Smooth muscle cell (in vitro differentiated cells): ENCODE results near the gene DCBLD2. TPM values are rescaled to one million over a fixed set of nuclear protein-coding genes. Genes with fewer than 3 reads are reported as not detected.

Source experiments
- DNase-seq: peaks from one replicate; lab custom pipeline; 2025; ENCODE audit not compliant: unreplicated experiment; lab: John Stamatoyannopoulos, UW
- H2AFZ ChIP-seq: fragments of 200-600 bp; sonication (generic); 2 replicates; pipeline ENCODE4 v1.6.0; 2016; ENCODE audit warnings: antibody characterized with exemption, low read depth, mild to moderate bottlenecking
- H3F3A ChIP-seq: fragments of 200-600 bp; sonication (generic); 2 replicates; pipeline ENCODE4 v1.6.0; 2017; ENCODE audit warnings: antibody characterized with exemption, low read depth
- H3K27ac ChIP-seq: fragments of 200-600 bp; sonication (generic); 2 replicates; pipeline ENCODE4 v1.5.1; 2016; ENCODE audit warnings: low read depth, mild to moderate bottlenecking
- H3K27me3 ChIP-seq: fragments of 200-600 bp; sonication (generic); 2 replicates; pipeline ENCODE4 v1.6.1; 2016; ENCODE audit warnings: low read depth, mild to moderate bottlenecking
- H3K36me3 ChIP-seq: fragments of 200-600 bp; sonication (generic); 2 replicates; pipeline ENCODE4 v1.5.1; 2016; ENCODE audit warnings: low read depth
- H3K4me1 ChIP-seq: fragments of 200-600 bp; sonication (generic); 2 replicates; pipeline ENCODE4 v1.5.1; 2016; ENCODE audit warnings: low read depth
- H3K4me2 ChIP-seq: fragments of 200-600 bp; sonication (generic); 2 replicates; pipeline ENCODE4 v1.6.0; 2016; ENCODE audit warnings: mild to moderate bottlenecking
- H3K4me3 ChIP-seq: fragments of 200-600 bp; sonication (generic); 2 replicates; pipeline ENCODE4 v1.5.1; 2016; ENCODE audit warnings: mild to moderate bottlenecking
- H3K79me2 ChIP-seq: fragments of 200-600 bp; sonication (generic); 2 replicates; pipeline ENCODE4 v1.6.0; 2016; ENCODE audit warnings: low read depth, mild to moderate bottlenecking
- H3K9ac ChIP-seq: fragments of 200-600 bp; sonication (generic); 2 replicates; pipeline ENCODE4 v1.6.0; 2016; ENCODE audit warnings: low read depth
- H3K9me3 ChIP-seq: fragments of 200-600 bp; sonication (generic); replicated peaks from 2 replicates; pipeline ENCODE4 v1.5.1; 2016; ENCODE audit warnings: low read depth
- H4K20me1 ChIP-seq: fragments of 200-600 bp; sonication (generic); 2 replicates; pipeline ENCODE4 v1.6.0; 2016; ENCODE audit warnings: low read depth
- CTCF ChIP-seq: fragments of 200-600 bp; sonication (generic); IDR thresholded peaks from 2 replicates; pipeline ENCODE4 v1.5.1; 2017; ENCODE audit warnings: borderline replicate concordance, mild to moderate bottlenecking, antibody characterized with exemption; ENCODE audit not compliant: insufficient read depth, poor library complexity, severe bottlenecking
- WGBS: methylation state at CpG from one replicate; pipeline ENCODE4 v1.1.7; 2016; ENCODE audit warnings: low lambda C conversion rate; 5-methylcytosine and 5-hydroxymethylcytosine counted together
- polyA plus RNA-seq: library from polyadenylated mRNA; unstranded; fragments of >200 nt; fragmentation: Nextera tagmentation; extraction: Ambion mirVana; gene quantifications from 2 replicates; pipeline ENCODE4 v1.2.1, GENCODE V29; 2016
- total RNA-seq: library from RNA; depleted of rRNA; stranded (reverse); fragments of >200 nt; gene quantifications from 2 replicates; pipeline ENCODE4 v1.2.3, GENCODE V29; 2014

DCBLD2 gene
- total and polyA plus RNA-seq, 2 experiments from 2014 or later = 39.9 to 111 TPM

GRCh38 chr3:98796334-98796733 is 105.2 kb downstream of the DCBLD2 start:
- H3K4me1 ChIP-seq = no peaks in the 10 kb centered on the region
- no peaks in the 10 kb centered on the region for H4K20me1 ChIP-seq
- DNase-seq = no peak
- no peaks in the 10 kb centered on the region for H3K27me3 ChIP-seq
- H3K79me2 ChIP-seq = no peaks in the 10 kb centered on the region
- H3F3A ChIP-seq = peaks cover 6% of the 10 kb centered on the region
- H3K4me3 ChIP-seq = no peak overlapping the region
- no peak overlapping the region for H3K9ac ChIP-seq
- 97% methylated on average over 5 of the region's 5 CpGs for WGBS
- H3K9me3 ChIP-seq = no peaks in the 10 kb centered on the region
- no peak overlapping the region for H2AFZ ChIP-seq
- TF ChIP-seq CTCF = no peak
- H3K27ac ChIP-seq = no peak overlapping the region
- peaks cover 5% of the 10 kb centered on the region for H3K36me3 ChIP-seq
- no peak overlapping the region for H3K4me2 ChIP-seq

GRCh38 chr3:98793971-98794370 is 107.5 kb downstream of the DCBLD2 start:
- Histone ChIP-seq H3K79me2 (no peaks in the 10 kb centered on the region), H3F3A (no peaks in the 10 kb centered on the region), H3K9ac (no peak overlapping the region), H2AFZ (no peak overlapping the region), H3K36me3 (peaks cover 5% of the 10 kb centered on the region), H4K20me1 (no peaks in the 10 kb centered on the region), H3K27me3 (no peaks in the 10 kb centered on the region), H3K4me1 (no peaks in the 10 kb centered on the region), H3K4me3 (no peak overlapping the region), H3K4me2 (peak overlapping the region; percentile 36), H3K27ac (peak overlapping the region; percentile 49), H3K9me3 (no peaks in the 10 kb centered on the region)
- WGBS = 74% methylated on average over 3 of the region's 3 CpGs
- no peak for DNase-seq
- no peak for TF ChIP-seq CTCF

DNA sequence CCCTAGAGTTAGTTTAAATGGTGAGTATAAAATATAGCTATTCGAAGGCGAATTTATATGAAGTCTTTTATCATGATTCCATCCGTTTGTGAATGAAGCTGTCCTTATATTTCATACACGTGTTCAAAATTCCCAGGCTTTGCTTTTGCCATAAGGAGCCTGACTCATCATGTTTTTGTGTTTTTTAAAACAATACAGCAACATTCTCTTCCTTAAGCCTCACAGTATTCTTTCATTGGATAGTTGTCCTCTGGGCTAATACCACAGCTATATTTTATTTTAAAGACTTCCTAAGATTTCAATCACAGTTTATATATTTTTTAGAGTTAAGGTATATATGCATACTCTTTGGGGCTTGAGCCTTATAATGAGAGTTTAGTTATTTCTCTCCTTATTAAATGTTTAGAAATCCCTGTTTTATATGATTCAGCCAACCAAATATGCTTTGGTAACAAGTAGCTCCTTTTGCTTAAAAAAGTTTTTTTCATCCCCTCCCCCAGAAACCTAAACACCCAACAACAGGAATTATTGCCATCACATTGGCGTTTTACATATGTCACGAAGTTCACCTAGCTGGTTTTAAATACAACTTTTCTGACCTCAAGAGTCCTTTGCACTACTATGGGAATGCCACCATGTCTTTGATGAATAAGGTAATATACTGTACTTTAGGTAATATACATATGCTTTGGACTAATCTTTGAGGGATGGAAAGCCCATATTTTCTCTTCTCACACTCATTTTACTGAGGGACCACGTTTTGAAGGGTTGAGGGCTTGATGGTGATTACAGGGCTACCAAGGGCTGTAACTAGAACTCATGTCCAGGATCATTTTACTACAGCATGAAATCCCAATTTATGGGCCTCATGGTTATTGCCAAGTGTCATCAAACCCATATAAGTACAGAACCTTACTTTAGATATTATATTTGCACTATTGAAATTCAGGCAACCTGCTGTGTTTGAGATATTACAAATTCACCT is 109.9 kb downstream of the DCBLD2 start:
- Histone ChIP-seq H3K9ac (no peak overlapping the region), H3K4me2 (no peak overlapping the region), H3K9me3 (no peaks in the 10 kb centered on the region), H3K27me3 (no peaks in the 10 kb centered on the region), H4K20me1 (no peaks in the 10 kb centered on the region), H3K27ac (no peak overlapping the region), H3K4me1 (no peaks in the 10 kb centered on the region), H3K4me3 (no peak overlapping the region), H3K36me3 (no peaks in the 10 kb centered on the region), H3K79me2 (no peaks in the 10 kb centered on the region), H2AFZ (no peak overlapping the region), H3F3A (no peaks in the 10 kb centered on the region)
- no peak for TF ChIP-seq CTCF
- 89% methylated on average over 7 of the region's 7 CpGs for WGBS
- DNase-seq = no peak
